Endothelial cell of umbilical vein (primary cell): ENCODE measurements around the gene NXPH4. TPM values are rescaled to one million over a fixed set of nuclear protein-coding genes. Genes with fewer than 3 reads are reported as not detected.

Experiments used
- BruUV-seq: library from RNA; stranded (reverse); fragments of 400-500 nt; replicated peaks from 2 replicates; lab custom pipeline; 2021; lab: Mats Ljungman, UMichigan
- CTCF ChIA-PET: fragments of 300-600, 350-600 bp; sonication (Branson Sonifier 250); formaldehyde crosslinking; loops from one replicate; lab custom pipeline; 2021; ENCODE audit warnings: antibody characterized with exemption, inconsistent platforms; lab: Charles Lee
- POLR2A ChIA-PET: fragments of 300-600, 350-600 bp; sonication (Branson Sonifier 250); formaldehyde crosslinking; loops from one replicate; lab custom pipeline; 2021; ENCODE audit warnings: antibody characterized with exemption, inconsistent platforms; lab: Charles Lee
- DNase-seq: peaks from one replicate; pipeline ENCODE4 v3.0.0-alpha.2; 2011; ENCODE audit warnings: low read depth, low spot score
- FAIRE-seq: peaks from 2 replicates; lab custom pipeline; 2011; peaks lifted over from hg19 to GRCh38; lab: Jason Lieb, UNC
- H2AFZ ChIP-seq: 2 replicates; pipeline ENCODE4 v1.6.0; 2012; ENCODE audit warnings: low read depth, low read length, control low read depth, inconsistent platforms
- H3K27ac ChIP-seq: 2 replicates; pipeline ENCODE4 v1.5.1; 2011; ENCODE audit warnings: low read depth, mild to moderate bottlenecking, control low read depth, low read length, moderate library complexity; ENCODE audit not compliant: insufficient read depth
- H3K27me3 ChIP-seq, 2 experiments: 2 replicates each; pipeline versions ENCODE4 v1.6.0 to v1.6.1; 2011; ENCODE audit warnings: low read length in 2 of 2, mixed read lengths in 1 of 2; ENCODE audit not compliant: control insufficient read depth in 2 of 2, insufficient read depth in 2 of 2
- H3K36me3 ChIP-seq, 2 experiments: 2 replicates in 1 of 2; 3 replicates in 1 of 2; pipeline ENCODE4 v1.5.1; 2011; ENCODE audit warnings: low read length in 2 of 2, mild to moderate bottlenecking in 1 of 2, moderate library complexity in 1 of 2; ENCODE audit not compliant: control insufficient read depth in 2 of 2, insufficient read depth in 2 of 2; ENCODE audit errors: extremely low read depth in 1 of 2
- H3K4me1 ChIP-seq: 3 replicates; pipeline ENCODE4 v1.5.1; 2011; ENCODE audit warnings: mild to moderate bottlenecking, low read length; ENCODE audit not compliant: control insufficient read depth, insufficient read depth; ENCODE audit errors: extremely low read depth
- H3K4me2 ChIP-seq: 2 replicates; pipeline ENCODE4 v1.6.1; 2011; ENCODE audit warnings: low read length, control low read depth, mixed read lengths; ENCODE audit not compliant: insufficient read depth
- H3K4me3 ChIP-seq, 3 experiments: fragments of 200-600 bp in 1 of 3; sonication (generic), shearing (Covaris generic) in 1 of 3; replicated peaks in 1 of 3; 2 replicates each; pipeline ENCODE4 v1.5.1; 2011 to 2016; ENCODE audit warnings: control low read depth in 3 of 3, low read length in 3 of 3, mild to moderate bottlenecking in 2 of 3, inconsistent platforms in 1 of 3, low read depth in 1 of 3, moderate library complexity in 1 of 3; ENCODE audit not compliant: insufficient read depth in 1 of 3
- H3K79me2 ChIP-seq: 2 replicates; pipeline ENCODE4 v1.6.0; 2012; ENCODE audit warnings: low read length, inconsistent platforms; ENCODE audit not compliant: control insufficient read depth, insufficient read depth
- H3K9ac ChIP-seq: replicated peaks from 2 replicates; pipeline ENCODE3; 2011; ENCODE audit warnings: low read length, control low read depth; ENCODE audit not compliant: insufficient read depth; ENCODE audit errors: extremely low read depth
- H3K9me1 ChIP-seq: replicated peaks from 3 replicates; pipeline ENCODE4 v1.6.0; 2011; ENCODE audit warnings: mild to moderate bottlenecking, low read length; ENCODE audit not compliant: control insufficient read depth, insufficient read depth; ENCODE audit errors: extremely low read depth
- H3K9me3 ChIP-seq: replicated peaks from 2 replicates; pipeline ENCODE4 v1.5.1; 2012; ENCODE audit warnings: low read length, inconsistent platforms; ENCODE audit not compliant: control insufficient read depth, insufficient read depth
- H4K20me1 ChIP-seq: replicated peaks from 2 replicates; pipeline ENCODE3; 2011; ENCODE audit warnings: mild to moderate bottlenecking, low read length; ENCODE audit not compliant: control insufficient read depth, insufficient read depth; ENCODE audit errors: extremely low read depth
- EZH2 ChIP-seq: IDR thresholded peaks from 2 replicates; pipeline ENCODE4 v1.6.1; 2012; ENCODE audit warnings: borderline replicate concordance, low read depth, mild to moderate bottlenecking, moderate library complexity, low read length, inconsistent platforms; ENCODE audit not compliant: severe bottlenecking
- FOS ChIP-seq: IDR thresholded peaks from 2 replicates; pipeline ENCODE4 v1.6.1; 2011; ENCODE audit warnings: mild to moderate bottlenecking, low read length, moderate library complexity, borderline replicate concordance; ENCODE audit not compliant: insufficient read depth
- GATA2 ChIP-seq: IDR thresholded peaks from 2 replicates; pipeline ENCODE4 v1.7.0; 2011; ENCODE audit warnings: low read depth, mild to moderate bottlenecking, moderate library complexity, mixed read lengths, low read length; ENCODE audit not compliant: insufficient read length, insufficient read depth
- JUN ChIP-seq: IDR thresholded peaks from 2 replicates; pipeline ENCODE4 v1.6.1; 2011; ENCODE audit warnings: borderline replicate concordance, low read depth; ENCODE audit not compliant: insufficient read length, insufficient read depth
- MYC ChIP-seq: IDR thresholded peaks from one replicate; pipeline ENCODE4 v1.6.1; 2011; ENCODE audit warnings: mild to moderate bottlenecking, low read depth, low read length
- POLR2A ChIP-seq: IDR thresholded peaks from 2 replicates; pipeline ENCODE4 v1.6.1; 2012; ENCODE audit warnings: low read depth, mild to moderate bottlenecking, control low read depth, low read length
- POLR2AphosphoS5 ChIP-seq: IDR thresholded peaks from 2 replicates; pipeline ENCODE4 v1.6.1; 2012; ENCODE audit warnings: low read depth, mild to moderate bottlenecking, control low read depth, low read length, moderate library complexity; ENCODE audit not compliant: insufficient read depth
- dilution Hi-C: fragments of 300-500 bp; cut with MboI; formaldehyde crosslinking; loops from one replicate; pipeline ENCODE4 v1.15.0; 2019; ENCODE audit warnings: low sequenced_read_pairs; ENCODE audit not compliant: extremely low pct_ligation_motif_present
- intact Hi-C: fragments of 100-400 bp; cut with micrococcal nuclease; formaldehyde crosslinking; loops from one replicate; pipeline ENCODE4 v1.10.0; 2022
- polyA plus RNA-seq, 4 experiments: library from polyadenylated mRNA; depleted of rRNA in 3 of 4; stranded (reverse) in 3 of 4; unstranded in 1 of 4; fragments of >200 nt; gene quantifications; 2 replicates each; pipeline versions ENCODE4 v1.2.1 to v1.2.3, GENCODE V29; 2011 to 2012; ENCODE audit warnings: missing spikeins in 1 of 4
- total RNA-seq: library from RNA; stranded (reverse); gene quantifications from 2 replicates; pipeline ENCODE4 v1.2.3, GENCODE V29; 2021
- TF ChIP-seq, protein P1 (sequence below), 2 donors: IDR thresholded peaks; 1 replicate in 1 of 2; 2 replicates in 1 of 2; pipeline ENCODE4 v1.5.1; 2011; ENCODE audit warnings: low read length in 2 of 2, mild to moderate bottlenecking in 2 of 2, moderate library complexity in 2 of 2, control low read depth in 1 of 2, inconsistent platforms in 1 of 2, low read depth in 1 of 2; ENCODE audit not compliant: insufficient read depth in 1 of 2; ENCODE audit errors: extremely low read depth in 1 of 2
- TF ChIP-seq, protein P2 (sequence below): IDR thresholded peaks from 2 replicates; pipeline ENCODE4 v1.6.1; 2011; ENCODE audit not compliant: insufficient read depth, insufficient read length

NXPH4 gene
- total and polyA plus RNA-seq, 2 donors (not counting 3 experiments of a cell fraction or from before 2014, with no cell fraction given) = 0.07 TPM; not detected in 1

DNA sequence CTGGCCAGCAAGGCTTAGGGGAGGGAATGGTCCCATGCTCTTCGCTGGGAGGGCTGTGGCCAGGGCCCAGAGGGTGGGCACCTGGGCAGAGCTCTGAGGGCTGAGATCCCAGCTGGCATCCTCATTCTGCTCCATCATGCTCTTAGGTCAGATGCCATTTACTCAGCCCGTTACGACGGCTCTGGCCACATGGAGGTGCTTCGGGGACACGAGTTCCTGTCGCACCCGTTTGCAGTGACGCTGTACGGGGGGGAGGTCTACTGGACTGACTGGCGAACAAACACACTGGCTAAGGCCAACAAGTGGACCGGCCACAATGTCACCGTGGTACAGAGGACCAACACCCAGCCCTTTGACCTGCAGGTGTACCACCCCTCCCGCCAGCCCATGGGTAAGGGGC lies 38.4 kb upstream of the NXPH4 start:
- BruUV-seq = no TSS peak
- Histone ChIP-seq H3K4me3 (no peak overlapping the region), H4K20me1 (no peaks in the 10 kb centered on the region), H3K27ac (no peak overlapping the region), H3K9me1 (no peaks in the 10 kb centered on the region), H3K4me2 (no peak overlapping the region), H3K79me2 (no peaks in the 10 kb centered on the region), H3K4me1 (no peaks in the 10 kb centered on the region), H3K36me3 (no peaks in the 10 kb centered on the region), H2AFZ (no peak overlapping the region), H3K27me3 (peaks cover 2 to 5% of the 10 kb centered on the region in 2 experiments), H3K9me3 (no peaks in the 10 kb centered on the region), H3K9ac (no peak overlapping the region)
- DNase-seq = no peak
- CTCF ChIA-PET = interaction anchor here (0.8 to 0.9 kb wide), 2 partner anchors 54 to 174 kb away, joined by 3 to 4 read pairs; no protein-coding TSS in a partner anchor
- intact Hi-C loops (no loop called here), dilution Hi-C loops (no loop called here)
- POLR2A ChIA-PET = no interaction called here
- no peak for FAIRE-seq
- TF ChIP-seq POLR2AphosphoS5 = no peak
- TF ChIP-seq, protein P1, sequence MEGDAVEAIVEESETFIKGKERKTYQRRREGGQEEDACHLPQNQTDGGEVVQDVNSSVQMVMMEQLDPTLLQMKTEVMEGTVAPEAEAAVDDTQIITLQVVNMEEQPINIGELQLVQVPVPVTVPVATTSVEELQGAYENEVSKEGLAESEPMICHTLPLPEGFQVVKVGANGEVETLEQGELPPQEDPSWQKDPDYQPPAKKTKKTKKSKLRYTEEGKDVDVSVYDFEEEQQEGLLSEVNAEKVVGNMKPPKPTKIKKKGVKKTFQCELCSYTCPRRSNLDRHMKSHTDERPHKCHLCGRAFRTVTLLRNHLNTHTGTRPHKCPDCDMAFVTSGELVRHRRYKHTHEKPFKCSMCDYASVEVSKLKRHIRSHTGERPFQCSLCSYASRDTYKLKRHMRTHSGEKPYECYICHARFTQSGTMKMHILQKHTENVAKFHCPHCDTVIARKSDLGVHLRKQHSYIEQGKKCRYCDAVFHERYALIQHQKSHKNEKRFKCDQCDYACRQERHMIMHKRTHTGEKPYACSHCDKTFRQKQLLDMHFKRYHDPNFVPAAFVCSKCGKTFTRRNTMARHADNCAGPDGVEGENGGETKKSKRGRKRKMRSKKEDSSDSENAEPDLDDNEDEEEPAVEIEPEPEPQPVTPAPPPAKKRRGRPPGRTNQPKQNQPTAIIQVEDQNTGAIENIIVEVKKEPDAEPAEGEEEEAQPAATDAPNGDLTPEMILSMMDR (IDR thresholded peaks at IDR 0.05; ENCODE audit: extremely low read depth in 1 of 2, insufficient read depth in 1 of 2, low read depth in 1 of 2, low read length in 2 of 2) = no peak
- TF ChIP-seq, protein P2, sequence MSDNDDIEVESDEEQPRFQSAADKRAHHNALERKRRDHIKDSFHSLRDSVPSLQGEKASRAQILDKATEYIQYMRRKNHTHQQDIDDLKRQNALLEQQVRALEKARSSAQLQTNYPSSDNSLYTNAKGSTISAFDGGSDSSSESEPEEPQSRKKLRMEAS = no peak
- no peak for TF ChIP-seq EZH2
- TF ChIP-seq POLR2A = no peak
- no peak for TF ChIP-seq GATA2
- no peak for TF ChIP-seq FOS
- no peak for TF ChIP-seq MYC
- no peak for TF ChIP-seq JUN
